Lower leg skin (tissue), 3 donors: Measurements from ENCODE around the gene EVPL.

ENCODE experiments used
- POLR2A ChIP-seq, 2 donors: fragments of 450-650 bp; IDR thresholded peaks; one replicate each; pipeline ENCODE4 v1.6.1; 2016 to 2017; ENCODE audit warnings: antibody characterized with exemption in 2 of 2, mild to moderate bottlenecking in 1 of 2, moderate library complexity in 1 of 2
- TF ChIP-seq, protein P1 (sequence below), 3 donors: fragments of 450-650 bp; IDR thresholded peaks; one replicate each; pipeline ENCODE4 v1.5.1; 2016; ENCODE audit warnings: antibody characterized with exemption in 3 of 3, mild to moderate bottlenecking in 3 of 3, moderate library complexity in 2 of 3

DNA sequence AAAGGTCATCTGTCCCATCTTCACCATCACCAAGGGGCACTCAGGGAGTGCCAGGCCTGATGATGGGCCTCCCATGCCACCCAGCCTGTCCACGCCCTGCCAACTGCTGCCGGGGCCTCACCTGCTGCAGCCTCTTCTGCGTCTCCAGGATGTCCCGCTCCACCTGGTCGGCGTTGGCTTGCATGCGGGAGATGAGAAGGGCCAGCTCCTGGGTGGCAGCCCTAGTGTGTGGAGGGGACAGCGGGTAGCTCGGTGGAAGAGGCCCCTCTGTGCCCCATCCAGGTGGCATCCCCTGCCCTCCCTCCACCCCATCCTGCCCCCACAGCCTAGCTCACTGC lies 3.2 kb downstream of the EVPL start:
- TF ChIP-seq, protein P1, sequence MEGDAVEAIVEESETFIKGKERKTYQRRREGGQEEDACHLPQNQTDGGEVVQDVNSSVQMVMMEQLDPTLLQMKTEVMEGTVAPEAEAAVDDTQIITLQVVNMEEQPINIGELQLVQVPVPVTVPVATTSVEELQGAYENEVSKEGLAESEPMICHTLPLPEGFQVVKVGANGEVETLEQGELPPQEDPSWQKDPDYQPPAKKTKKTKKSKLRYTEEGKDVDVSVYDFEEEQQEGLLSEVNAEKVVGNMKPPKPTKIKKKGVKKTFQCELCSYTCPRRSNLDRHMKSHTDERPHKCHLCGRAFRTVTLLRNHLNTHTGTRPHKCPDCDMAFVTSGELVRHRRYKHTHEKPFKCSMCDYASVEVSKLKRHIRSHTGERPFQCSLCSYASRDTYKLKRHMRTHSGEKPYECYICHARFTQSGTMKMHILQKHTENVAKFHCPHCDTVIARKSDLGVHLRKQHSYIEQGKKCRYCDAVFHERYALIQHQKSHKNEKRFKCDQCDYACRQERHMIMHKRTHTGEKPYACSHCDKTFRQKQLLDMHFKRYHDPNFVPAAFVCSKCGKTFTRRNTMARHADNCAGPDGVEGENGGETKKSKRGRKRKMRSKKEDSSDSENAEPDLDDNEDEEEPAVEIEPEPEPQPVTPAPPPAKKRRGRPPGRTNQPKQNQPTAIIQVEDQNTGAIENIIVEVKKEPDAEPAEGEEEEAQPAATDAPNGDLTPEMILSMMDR (IDR thresholded peaks at IDR 0.05) = no peak
- no peak for TF ChIP-seq POLR2A (IDR thresholded peaks at IDR 0.05)
